NCI-H2196 treated with DMSO at 0.1 percent for 48 hours (cell line): ENCODE measurements around the gene ADA.

Experiments used
- DNase-seq: peaks from one replicate; lab custom pipeline; 2025; ENCODE audit not compliant: unreplicated experiment; lab: John Stamatoyannopoulos, UW

The ADA gene

GRCh38 chr20:44625361-44625760, 26.1 kb downstream of the ADA start:
- DNase-seq = no peak

GRCh38 chr20:44624743-44625271, 26.7 kb downstream of the ADA start:
- no peak for DNase-seq

GRCh38 chr20:44624152-44624551, 27.3 kb downstream of the ADA start:
- DNase-seq = no peak

GRCh38 chr20:44622501-44623270, 28.8 kb downstream of the ADA start:
- no peak for DNase-seq

GRCh38 chr20:44621939-44622338, 29.6 kb downstream of the ADA start:
- DNase-seq = no peak

- DNase-seq = no peak
Measured at GRCh38 chr20:44621325-44621724, 30.2 kb downstream of the ADA start.

- no peak for DNase-seq
Measured at GRCh38 chr20:44620030-44620429, 31.5 kb downstream of the ADA start.

- DNase-seq = no peak
Measured at GRCh38 chr20:44619294-44619693, 32.2 kb downstream of the ADA start.

- no peak for DNase-seq
Measured at GRCh38 chr20:44618318-44618731, 33.2 kb downstream of the ADA start.

- no peak for DNase-seq
Measured at GRCh38 chr20:44616604-44616964, 34.9 kb downstream of the ADA start.

- DNase-seq = no peak
Measured at GRCh38 chr20:44615876-44616603, 35.5 kb downstream of the ADA start.

- no peak for DNase-seq
Measured at GRCh38 chr20:44615169-44615791, 36.2 kb downstream of the ADA start.

GRCh38 chr20:44614525-44614924, 37.0 kb downstream of the ADA start:
- DNase-seq = no peak

GRCh38 chr20:44613575-44613974, 37.9 kb downstream of the ADA start:
- no peak for DNase-seq

GRCh38 chr20:44610313-44610962, 41.1 kb downstream of the ADA start:
- no peak for DNase-seq

- peak; percentile 79 for DNase-seq
Measured at GRCh38 chr20:44609516-44610312, 41.8 kb downstream of the ADA start.

GRCh38 chr20:44609006-44609515, 42.4 kb downstream of the ADA start:
- DNase-seq = no peak

- DNase-seq = no peak
Measured at GRCh38 chr20:44606725-44607441, 44.6 kb downstream of the ADA start.

GRCh38 chr20:44603327-44603726, 48.2 kb downstream of the ADA start:
- no peak for DNase-seq

GRCh38 chr20:44601801-44602204, 49.7 kb downstream of the ADA start:
- DNase-seq = no peak
